ACC112 (cell line): ENCODE data around the gene HES6.

Experiments used
- H2AFZ ChIP-seq: fragments of 200-600 bp; sonication (generic); one replicate; pipeline ENCODE4 v1.6.0; 2017; ENCODE audit warnings: antibody characterized with exemption, low read length; ENCODE audit not compliant: unreplicated experiment
- H3K27ac ChIP-seq: fragments of 200-600 bp; sonication (generic); 2 replicates; pipeline ENCODE4 v1.5.1; 2014; ENCODE audit warnings: low read depth, mild to moderate bottlenecking, antibody characterized with exemption, low read length, moderate library complexity
- H3K27me3 ChIP-seq: fragments of 200-600 bp; sonication (generic); 2 replicates; pipeline ENCODE4 v1.6.1; 2014; ENCODE audit warnings: mild to moderate bottlenecking, antibody characterized with exemption, low read length, moderate library complexity, mixed read lengths; ENCODE audit not compliant: insufficient read depth
- H3K36me3 ChIP-seq: fragments of 200-600 bp; sonication (generic); 2 replicates; pipeline ENCODE4 v1.6.1; 2016; ENCODE audit warnings: mild to moderate bottlenecking, antibody characterized with exemption, low read length, moderate library complexity, mixed read lengths; ENCODE audit not compliant: insufficient read depth
- H3K4me1 ChIP-seq: fragments of 200-600 bp; sonication (generic); one replicate; pipeline ENCODE4 v1.6.1; 2016; ENCODE audit warnings: low read length, mixed read lengths; ENCODE audit not compliant: insufficient read depth, unreplicated experiment, control insufficient read depth
- H3K4me3 ChIP-seq: fragments of 200-600 bp; sonication (generic); 2 replicates; pipeline ENCODE4 v1.5.1; 2014; ENCODE audit warnings: mild to moderate bottlenecking, low read depth, low read length
- H3K79me2 ChIP-seq: fragments of 200-600 bp; sonication (generic); one replicate; pipeline ENCODE4 v1.6.0; 2016; ENCODE audit warnings: low read length; ENCODE audit not compliant: control insufficient read depth, unreplicated experiment, insufficient read depth

Gene HES6

DNA sequence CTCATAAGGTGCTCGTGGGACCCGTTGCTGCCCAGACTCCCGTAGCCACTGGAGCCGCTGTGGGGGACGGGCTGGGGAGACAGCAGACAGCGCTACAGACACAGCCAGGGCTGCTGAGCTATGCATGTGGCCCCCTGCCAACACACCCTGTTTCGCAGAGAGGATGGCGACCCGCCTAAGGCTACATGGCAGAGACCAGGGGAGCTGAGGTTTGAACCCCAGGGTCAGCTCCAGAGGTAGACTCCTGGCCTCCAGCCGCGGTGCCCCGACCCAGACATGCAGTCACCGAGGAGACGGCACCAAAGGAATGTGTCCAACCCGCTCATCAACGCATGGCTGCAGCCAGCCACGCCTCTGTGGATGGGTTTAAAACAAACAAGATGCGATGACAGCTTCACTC, 21.0 kb upstream of the HES6 start:
- H3K27me3 ChIP-seq, result no peaks in the 10 kb centered on the region
- no peaks in the 10 kb centered on the region for H3K36me3 ChIP-seq
- H3K79me2 ChIP-seq, result no peaks in the 10 kb centered on the region
- no peak overlapping the region for H2AFZ ChIP-seq
- H3K27ac ChIP-seq, result no peak overlapping the region
- H3K4me1 ChIP-seq, result peaks cover 4% of the 10 kb centered on the region
- no peak overlapping the region for H3K4me3 ChIP-seq

DNA sequence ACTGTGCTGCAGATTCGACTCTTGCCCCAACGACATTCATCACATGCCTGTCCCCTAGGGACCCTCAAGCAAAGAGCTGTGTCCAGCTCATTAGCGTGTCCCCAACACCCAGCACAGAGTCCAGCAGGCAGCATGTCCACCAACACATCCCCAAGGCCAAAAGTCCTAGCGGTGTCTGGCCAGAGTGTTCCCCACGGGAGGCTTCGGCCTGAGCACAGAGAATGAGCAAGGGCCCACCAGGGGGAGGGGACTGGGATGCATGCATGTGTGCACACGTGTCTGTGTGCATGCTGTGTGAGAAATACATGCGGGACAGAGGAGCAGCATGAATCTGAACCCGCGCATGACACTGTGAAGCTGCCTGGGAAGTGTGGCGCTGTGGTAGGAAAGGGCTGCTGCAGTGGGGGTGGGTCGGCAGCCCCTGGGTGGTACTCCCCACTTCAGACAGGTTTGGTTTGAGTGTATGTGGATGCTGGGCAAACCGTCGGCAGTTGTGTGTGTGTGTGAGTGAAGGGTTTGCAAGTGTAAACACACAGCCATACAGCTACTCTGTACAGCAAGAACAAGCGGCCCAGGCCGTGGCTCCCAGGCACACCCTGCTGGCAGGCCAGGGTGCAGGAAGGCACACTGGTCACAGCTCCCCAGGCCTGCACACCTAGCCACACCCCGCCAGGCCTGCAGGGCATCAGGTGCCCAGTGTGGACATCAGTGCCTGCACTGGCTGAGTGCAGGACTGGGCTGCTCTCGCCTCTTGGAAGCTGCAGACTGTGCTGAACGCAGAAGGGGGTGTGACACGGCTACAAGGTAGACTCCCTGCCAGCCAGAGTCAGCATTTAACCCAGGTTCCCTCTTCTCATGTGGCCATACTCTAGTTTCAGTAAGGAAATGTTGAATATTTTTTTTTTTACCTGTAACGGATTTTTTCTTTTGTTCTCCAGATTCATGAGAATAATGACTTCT, 19.5 kb upstream of the HES6 start:
- H3K4me3 ChIP-seq, result no peak overlapping the region
- H3K36me3 ChIP-seq, result no peaks in the 10 kb centered on the region
- peaks cover 4% of the 10 kb centered on the region for H3K4me1 ChIP-seq
- no peaks in the 10 kb centered on the region for H3K79me2 ChIP-seq
- no peaks in the 10 kb centered on the region for H3K27me3 ChIP-seq
- no peak overlapping the region for H2AFZ ChIP-seq
- H3K27ac ChIP-seq, result no peak overlapping the region

GRCh38 chr2:238257786-238258700, 18.2 kb upstream of the HES6 start:
- no peaks in the 10 kb centered on the region for H3K36me3 ChIP-seq
- H3K27me3 ChIP-seq, result no peaks in the 10 kb centered on the region
- H3K4me3 ChIP-seq, result no peak overlapping the region
- no peaks in the 10 kb centered on the region for H3K79me2 ChIP-seq
- H2AFZ ChIP-seq, result no peak overlapping the region
- H3K27ac ChIP-seq, result no peak overlapping the region
- peaks cover under 1% of the 10 kb centered on the region for H3K4me1 ChIP-seq

GRCh38 chr2:238256594-238257104, 16.8 kb upstream of the HES6 start:
- H3K79me2 ChIP-seq, result no peaks in the 10 kb centered on the region
- no peaks in the 10 kb centered on the region for H3K36me3 ChIP-seq
- H3K27me3 ChIP-seq, result no peaks in the 10 kb centered on the region
- H2AFZ ChIP-seq, result no peak overlapping the region
- H3K4me1 ChIP-seq, result no peaks in the 10 kb centered on the region
- H3K4me3 ChIP-seq, result no peak overlapping the region
- H3K27ac ChIP-seq, result no peak overlapping the region

GRCh38 chr2:238256111-238256510, 16.3 kb upstream of the HES6 start:
- Histone ChIP-seq H3K27ac (no peak overlapping the region), H3K27me3 (no peaks in the 10 kb centered on the region), H3K4me3 (no peak overlapping the region), H3K79me2 (no peaks in the 10 kb centered on the region), H3K36me3 (no peaks in the 10 kb centered on the region), H2AFZ (no peak overlapping the region), H3K4me1 (no peaks in the 10 kb centered on the region)

- Histone ChIP-seq H3K79me2 (no peaks in the 10 kb centered on the region), H2AFZ (no peak overlapping the region), H3K4me3 (no peak overlapping the region), H3K36me3 (no peaks in the 10 kb centered on the region), H3K4me1 (no peaks in the 10 kb centered on the region), H3K27ac (no peak overlapping the region), H3K27me3 (no peaks in the 10 kb centered on the region)
These were observed 15.8 kb upstream of the HES6 start for GRCh38 chr2:238255636-238256035.

GRCh38 chr2:238255151-238255551, 15.3 kb upstream of the HES6 start:
- no peaks in the 10 kb centered on the region for H3K36me3 ChIP-seq
- no peaks in the 10 kb centered on the region for H3K27me3 ChIP-seq
- no peak overlapping the region for H2AFZ ChIP-seq
- H3K4me3 ChIP-seq, result no peak overlapping the region
- no peaks in the 10 kb centered on the region for H3K79me2 ChIP-seq
- H3K27ac ChIP-seq, result no peak overlapping the region
- H3K4me1 ChIP-seq, result no peaks in the 10 kb centered on the region

DNA sequence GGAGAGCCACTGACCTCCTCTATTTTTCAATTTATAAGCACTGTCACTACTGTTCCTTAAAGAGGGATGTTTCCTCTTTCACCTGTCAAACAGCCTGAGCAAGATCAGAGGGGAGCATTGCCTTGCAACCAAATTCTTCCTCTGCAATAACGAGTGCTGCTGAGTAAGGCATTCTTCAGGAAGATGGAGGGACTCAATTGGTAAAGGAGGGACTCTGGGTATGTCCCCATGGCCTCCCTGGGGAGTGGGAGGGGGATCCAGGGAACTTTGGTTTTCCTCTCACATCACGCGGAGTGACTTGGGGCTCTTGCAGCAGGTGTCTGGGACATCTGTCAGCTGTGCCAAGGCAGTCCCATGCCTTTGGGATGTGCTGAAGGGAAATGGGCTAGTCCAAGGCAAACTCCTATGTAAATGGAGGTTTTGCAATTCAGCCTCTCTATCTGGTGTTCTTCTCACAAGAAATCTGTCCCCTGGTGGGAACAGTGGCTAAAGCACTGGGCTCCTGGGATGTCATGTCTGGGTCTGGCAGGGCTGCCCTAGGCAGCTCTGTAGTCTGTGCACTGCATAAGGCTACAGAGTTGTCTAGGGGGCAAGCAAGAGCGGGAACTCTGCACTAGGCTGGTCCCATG, 14.4 kb upstream of the HES6 start:
- no peaks in the 10 kb centered on the region for H3K79me2 ChIP-seq
- no peak overlapping the region for H3K4me3 ChIP-seq
- no peaks in the 10 kb centered on the region for H3K36me3 ChIP-seq
- no peaks in the 10 kb centered on the region for H3K4me1 ChIP-seq
- H2AFZ ChIP-seq, result no peak overlapping the region
- H3K27ac ChIP-seq, result no peak overlapping the region
- no peaks in the 10 kb centered on the region for H3K27me3 ChIP-seq

GRCh38 chr2:238252766-238253630, 13.2 kb upstream of the HES6 start:
- no peak overlapping the region for H3K27ac ChIP-seq
- H3K36me3 ChIP-seq, result no peaks in the 10 kb centered on the region
- no peak overlapping the region for H2AFZ ChIP-seq
- H3K4me3 ChIP-seq, result no peak overlapping the region
- H3K79me2 ChIP-seq, result no peaks in the 10 kb centered on the region
- no peaks in the 10 kb centered on the region for H3K27me3 ChIP-seq
- no peaks in the 10 kb centered on the region for H3K4me1 ChIP-seq
